Left ventricle myocardium inferior (tissue), 1 donor: ENCODE data around the gene TBCD. TPM values are rescaled to one million over a fixed set of nuclear protein-coding genes. Genes with fewer than 3 reads are reported as not detected.

ENCODE experiments used
- DNase-seq: peaks from one replicate; pipeline ENCODE4 v3.0.0-alpha.2; 2020
- H3K27ac ChIP-seq: fragments of 200-600 bp; replicated peaks from 2 replicates; pipeline ENCODE4 v1.8.0; 2021
- H3K27me3 ChIP-seq: fragments of 200-600 bp; 2 replicates; pipeline ENCODE4 v1.8.0; 2021; ENCODE audit warnings: low read depth
- H3K36me3 ChIP-seq: fragments of 200-600 bp; 2 replicates; pipeline ENCODE4 v1.8.0; 2021
- H3K4me1 ChIP-seq: fragments of 200-600 bp; 2 replicates; pipeline ENCODE4 v1.8.0; 2021
- H3K4me3 ChIP-seq: fragments of 200-600 bp; 2 replicates; pipeline ENCODE4 v1.8.0; 2021; ENCODE audit warnings: mild to moderate bottlenecking, moderate library complexity
- H3K9me3 ChIP-seq: fragments of 200-600 bp; replicated peaks from 2 replicates; pipeline ENCODE4 v1.8.0; 2021
- CTCF ChIP-seq: fragments of 200-600 bp; IDR thresholded peaks from 2 replicates; pipeline ENCODE4 v1.8.0; 2021; ENCODE audit warnings: antibody characterized with exemption, mild to moderate bottlenecking, borderline replicate concordance
- intact Hi-C: fragments of 100-400 bp; cut with micrococcal nuclease; formaldehyde crosslinking; loops from one replicate; pipeline ENCODE4 v1.11.0; 2022
- total RNA-seq: library from RNA; stranded (reverse); fragmentation: NEBNext Ultra II Directional; extraction: Animal tissue kit (Norgen Biotek cat#: 25700); gene quantifications from one replicate; pipeline ENCODE4 v1.2.1, GENCODE V29; 2021
- donor health status: DM: no; HTN: yes; CAD: no; lungs with severe emphysema.

Gene TBCD
- total RNA-seq, 1 donor from 2014 or later, result 48.0 TPM

GRCh38 chr17:82807562-82807961 is 55.7 kb downstream of the TBCD start:
- H3K36me3 ChIP-seq, result peaks cover 34% of the 10 kb centered on the region
- H3K4me1 ChIP-seq, result peaks cover 38% of the 10 kb centered on the region
- peak overlapping the region; percentile 83 for H3K27ac ChIP-seq
- no peaks in the 10 kb centered on the region for H3K27me3 ChIP-seq
- DNase-seq, result no peak
- intact Hi-C loops, result no loop called here
- H3K4me3 ChIP-seq, result no peak overlapping the region
- no peaks in the 10 kb centered on the region for H3K9me3 ChIP-seq
- no peak for TF ChIP-seq CTCF

DNA sequence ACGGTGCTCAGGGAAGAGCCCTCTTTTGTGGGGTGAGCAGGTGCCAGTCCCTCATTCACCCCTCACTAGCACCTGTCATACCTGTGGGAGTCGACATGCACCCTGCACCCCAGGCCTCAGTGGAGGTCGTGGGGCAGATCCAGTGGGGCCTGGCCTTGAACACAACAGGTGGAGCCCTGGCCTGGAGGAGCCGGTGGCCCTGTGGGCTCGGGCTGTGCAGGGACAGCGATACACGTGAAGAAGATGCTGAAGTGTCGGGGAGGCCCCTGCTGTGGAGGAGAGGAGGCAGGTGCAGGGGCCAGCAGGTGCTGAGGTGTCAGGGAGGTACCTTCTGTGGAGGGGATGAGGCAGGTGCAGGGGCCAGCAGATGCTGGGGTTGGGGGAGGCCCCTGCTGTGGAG is 56.1 kb downstream of the TBCD start:
- no peak for DNase-seq
- H3K4me1 ChIP-seq, result peaks cover 38% of the 10 kb centered on the region
- TF ChIP-seq CTCF, result no peak
- no peak overlapping the region for H3K4me3 ChIP-seq
- H3K27ac ChIP-seq, result peak overlapping the region; percentile 83
- H3K27me3 ChIP-seq, result no peaks in the 10 kb centered on the region
- peaks cover 39% of the 10 kb centered on the region for H3K36me3 ChIP-seq
- intact Hi-C loops, result no loop called here
- no peaks in the 10 kb centered on the region for H3K9me3 ChIP-seq

GRCh38 chr17:82808921-82809905 is 57.3 kb downstream of the TBCD start:
- intact Hi-C loops, result no loop called here
- H3K36me3 ChIP-seq, result peaks cover 45% of the 10 kb centered on the region
- no peak for DNase-seq

DNA sequence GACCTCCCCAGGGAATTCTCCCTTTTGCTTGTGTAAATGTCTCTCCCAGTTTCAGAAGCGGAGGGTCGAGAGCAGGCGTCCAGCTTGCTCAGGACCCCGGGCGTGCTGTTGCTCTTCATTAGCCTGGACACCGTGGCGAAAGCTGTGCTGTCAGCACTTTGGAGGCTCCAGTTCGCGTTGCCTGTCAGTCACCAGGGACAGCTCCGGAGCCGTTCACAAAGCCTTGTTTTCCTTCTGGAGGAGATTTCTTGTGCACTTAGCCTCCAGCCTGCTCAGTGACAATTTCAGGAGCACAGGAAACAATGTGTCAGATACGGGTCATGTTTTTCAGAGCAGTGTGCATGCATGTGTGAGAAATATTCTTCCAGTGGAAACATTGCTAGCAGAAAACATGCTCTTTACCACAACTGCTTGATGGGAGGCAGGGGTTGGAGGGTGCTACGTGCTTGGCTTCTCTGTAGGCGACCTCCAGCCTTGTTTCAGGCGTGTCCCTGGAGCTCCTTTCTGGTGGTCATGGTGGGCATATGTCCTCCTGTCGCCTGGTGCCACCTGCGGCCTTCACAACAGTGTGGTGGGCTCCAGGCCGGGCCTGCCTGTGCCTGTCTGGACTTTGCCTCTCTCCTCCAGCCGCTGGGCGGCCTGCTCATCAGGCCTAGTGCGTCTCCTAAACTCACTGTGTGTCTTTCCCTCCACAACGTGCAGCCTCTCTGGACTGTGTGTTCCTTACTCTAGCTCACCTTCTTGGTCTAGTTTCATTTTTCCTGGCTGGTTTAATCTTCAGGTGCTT is 59.0 kb downstream of the TBCD start:
- no peak overlapping the region for H3K27ac ChIP-seq
- intact Hi-C loops, result no loop called here
- DNase-seq, result no peak
- H3K9me3 ChIP-seq, result no peaks in the 10 kb centered on the region
- no peaks in the 10 kb centered on the region for H3K27me3 ChIP-seq
- no peak for TF ChIP-seq CTCF
- peaks cover 57% of the 10 kb centered on the region for H3K36me3 ChIP-seq
- no peak overlapping the region for H3K4me3 ChIP-seq
- peaks cover 21% of the 10 kb centered on the region for H3K4me1 ChIP-seq

More at GRCh38 chr17:82808921-82809905, 57.3 kb downstream of the TBCD start:
- H3K9me3 ChIP-seq, result no peaks in the 10 kb centered on the region
- H3K27ac ChIP-seq, result no peak overlapping the region
- TF ChIP-seq CTCF, result no peak
- peaks cover 36% of the 10 kb centered on the region for H3K4me1 ChIP-seq
- no peak overlapping the region for H3K4me3 ChIP-seq
- no peaks in the 10 kb centered on the region for H3K27me3 ChIP-seq

DNA sequence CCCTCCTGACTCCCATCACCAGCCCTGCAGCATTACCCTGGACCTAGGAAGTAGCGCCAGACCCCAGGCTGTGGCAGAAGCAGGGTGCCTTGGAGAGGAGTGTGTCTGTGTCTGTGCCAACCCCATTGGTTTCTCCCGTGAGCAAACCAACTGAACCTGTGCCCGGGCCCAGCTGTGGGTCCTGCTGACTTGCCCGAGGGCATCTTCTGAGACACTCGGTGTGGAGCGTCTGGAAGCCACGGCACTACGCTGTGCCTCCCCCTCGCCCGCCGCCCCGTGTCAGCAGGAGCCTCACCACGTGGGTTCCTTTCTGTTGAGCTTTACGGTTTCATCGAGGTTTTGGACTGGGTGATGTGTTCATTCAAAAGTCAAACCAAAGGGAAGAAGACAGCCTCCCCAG is 60.2 kb downstream of the TBCD start:
- peaks cover 9% of the 10 kb centered on the region for H3K4me1 ChIP-seq
- no peak overlapping the region for H3K27ac ChIP-seq
- no peaks in the 10 kb centered on the region for H3K27me3 ChIP-seq
- DNase-seq, result no peak
- intact Hi-C loops, result no loop called here
- no peaks in the 10 kb centered on the region for H3K9me3 ChIP-seq
- peaks cover 69% of the 10 kb centered on the region for H3K36me3 ChIP-seq
- TF ChIP-seq CTCF, result no peak
- no peak overlapping the region for H3K4me3 ChIP-seq
